K562 (cell line): ENCODE results near the gene PCNX2. TPM values are rescaled to one million over a fixed set of nuclear protein-coding genes. Genes with fewer than 3 reads are reported as not detected.

Experiments used
- ESRRB ChIP-seq: fragments of 250-450 bp; sonication (Bioruptor Pico); IDR thresholded peaks from 2 replicates; pipeline ENCODE4 v1.5.0; 2020; ENCODE audit warnings: mild to moderate bottlenecking, moderate library complexity, borderline replicate concordance
- SIRT6 ChIP-seq: IDR thresholded peaks from one replicate; pipeline ENCODE4 v1.6.1; 2012; ENCODE audit warnings: low read depth, mild to moderate bottlenecking, control low read depth, inconsistent platforms, low read length, moderate library complexity
- SIX5 ChIP-seq, 2 experiments: IDR thresholded peaks; 2 replicates each; pipeline ENCODE4 v1.6.1; 2011; ENCODE audit warnings: low read length in 2 of 2, borderline replicate concordance in 1 of 2, low read depth in 1 of 2, mild to moderate bottlenecking in 1 of 2, moderate library complexity in 1 of 2; ENCODE audit not compliant: insufficient read depth in 1 of 2
- TBP ChIP-seq: optimal IDR thresholded peaks from 2 replicates; pipeline ENCODE3; 2011; ENCODE audit warnings: low read depth, low read length, improper control_type of control experiment
- TEAD4 ChIP-seq, 2 experiments: sonication (generic) in 1 of 2; formaldehyde crosslinking in 1 of 2; IDR thresholded peaks; 2 replicates each; pipeline versions ENCODE4 v1.6.1 to v1.8.0; 2012 to 2022; ENCODE audit warnings: borderline replicate concordance in 1 of 2, inconsistent platforms in 1 of 2, low read length in 1 of 2, mild to moderate bottlenecking in 1 of 2, missing genetic modification reagents in 1 of 2
- ZNF134 ChIP-seq: fragments of 250-450 bp; sonication (Bioruptor Pico); conservative IDR thresholded peaks from 2 replicates; pipeline ENCODE4 v1.4.0; 2020
- ZNF318 ChIP-seq, 2 experiments: fragments of 450-650 bp; IDR thresholded peaks; 2 replicates each; pipeline ENCODE4 v1.6.1; 2016; ENCODE audit warnings: mild to moderate bottlenecking in 2 of 2, borderline replicate concordance in 1 of 2, low read depth in 1 of 2, moderate library complexity in 1 of 2
- polyA plus RNA-seq, 8 experiments: library from polyadenylated mRNA; depleted of rRNA in 4 of 8; stranded (reverse) in 5 of 8; unstranded in 3 of 8; fragments of >200 nt; fragmentation: Nextera tagmentation in 2 of 8; fragmentation: Illumina TruSeq in 1 of 8; extraction: Ambion mirVana in 2 of 8; extraction: Trizol in 1 of 8; gene quantifications; 2 replicates each; pipeline versions ENCODE4 v1.2.1 to v1.2.3, GENCODE V29; 2011 to 2014; ENCODE audit warnings: inconsistent platforms in 1 of 8, missing spikeins in 1 of 8
- total RNA-seq, 7 experiments: library from RNA; depleted of rRNA in 6 of 7; stranded (reverse); fragments of >200 nt in 6 of 7; fragmentation: Illumina TruSeq in 2 of 7; extraction: Trizol in 2 of 7; gene quantifications; 2 replicates each; pipeline versions ENCODE4 v1.2.1 to v1.2.3, GENCODE V29; 2011 to 2021; ENCODE audit warnings: low replicate concordance in 1 of 7
- TF ChIP-seq, protein P1 (sequence below), 3 experiments: fragments of 200-800 bp in 1 of 3; sonication (Bioruptor generic) in 1 of 3; sonication (generic) in 1 of 3; formaldehyde crosslinking in 1 of 3; IDR thresholded peaks; 2 replicates each; pipeline versions ENCODE4 v1.6.1 to v1.8.0; 2016 to 2022; ENCODE audit warnings: mild to moderate bottlenecking in 2 of 3, missing compliant biosample characterization in 2 of 3, missing genetic modification characterization in 2 of 3, missing genetic modification reagents in 1 of 3
- TF ChIP-seq, protein P2 (sequence below): fragments of 450-650 bp; IDR thresholded peaks from 2 replicates; pipeline ENCODE4 v1.7.0; 2016; ENCODE audit warnings: borderline replicate concordance

Gene PCNX2
- total and polyA plus RNA-seq, 9 of the 15 experiments (the other 6 are each of a cell fraction or from before 2014, with no cell fraction given): 0.07 to 0.33 TPM; not detected in 7

- TF ChIP-seq ZNF318 (IDR thresholded peaks at IDR 0.05; ENCODE audit: borderline replicate concordance in 1 of 2, low read depth in 1 of 2) (no peak), ESRRB (CRISPR knock-in tag) (no peak), TBP (no peak), SIRT6 (no peak), ZNF134 (CRISPR knock-in tag) (no peak), TEAD4 (IDR thresholded peaks at IDR 0.05; ENCODE audit: low read length) (no peak), TEAD4 (CRISPR knock-in tag; IDR thresholded peaks at IDR 0.05; ENCODE audit: borderline replicate concordance) (no peak), SIX5 (IDR thresholded peaks at IDR 0.05; ENCODE audit: borderline replicate concordance in 1 of 2, insufficient read depth in 1 of 2, low read depth in 1 of 2, low read length in 2 of 2) (no peak)
- TF ChIP-seq, protein P1, sequence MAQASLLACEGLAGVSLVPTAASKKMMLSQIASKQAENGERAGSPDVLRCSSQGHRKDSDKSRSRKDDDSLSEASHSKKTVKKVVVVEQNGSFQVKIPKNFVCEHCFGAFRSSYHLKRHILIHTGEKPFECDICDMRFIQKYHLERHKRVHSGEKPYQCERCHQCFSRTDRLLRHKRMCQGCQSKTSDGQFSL (CRISPR knock-in tag; IDR thresholded peaks at IDR 0.05): no peak
- TF ChIP-seq, protein P1 (tag; IDR thresholded peaks at IDR 0.05): no peak
- TF ChIP-seq, protein P2, sequence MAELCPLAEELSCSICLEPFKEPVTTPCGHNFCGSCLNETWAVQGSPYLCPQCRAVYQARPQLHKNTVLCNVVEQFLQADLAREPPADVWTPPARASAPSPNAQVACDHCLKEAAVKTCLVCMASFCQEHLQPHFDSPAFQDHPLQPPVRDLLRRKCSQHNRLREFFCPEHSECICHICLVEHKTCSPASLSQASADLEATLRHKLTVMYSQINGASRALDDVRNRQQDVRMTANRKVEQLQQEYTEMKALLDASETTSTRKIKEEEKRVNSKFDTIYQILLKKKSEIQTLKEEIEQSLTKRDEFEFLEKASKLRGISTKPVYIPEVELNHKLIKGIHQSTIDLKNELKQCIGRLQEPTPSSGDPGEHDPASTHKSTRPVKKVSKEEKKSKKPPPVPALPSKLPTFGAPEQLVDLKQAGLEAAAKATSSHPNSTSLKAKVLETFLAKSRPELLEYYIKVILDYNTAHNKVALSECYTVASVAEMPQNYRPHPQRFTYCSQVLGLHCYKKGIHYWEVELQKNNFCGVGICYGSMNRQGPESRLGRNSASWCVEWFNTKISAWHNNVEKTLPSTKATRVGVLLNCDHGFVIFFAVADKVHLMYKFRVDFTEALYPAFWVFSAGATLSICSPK: no peak
Measured at GRCh38 chr1:233079574-233079973, 216.0 kb downstream of the PCNX2 start (continued).
